H9 (cell line): ENCODE results near the gene RAD23B. TPM values are rescaled to one million over a fixed set of nuclear protein-coding genes. Genes with fewer than 3 reads are reported as not detected.

Source experiments
- DNase-seq: peaks from one replicate; pipeline ENCODE4 v3.0.0-alpha.2; 2017
- H2AFZ ChIP-seq: one replicate; pipeline ENCODE4 v1.6.1; 2013; ENCODE audit warnings: mild to moderate bottlenecking, low read length, control low read depth, moderate library complexity
- H2AK5ac ChIP-seq: 2 replicates; pipeline ENCODE4 v1.6.1; 2013; ENCODE audit warnings: low read length, control low read depth, mixed read lengths; ENCODE audit not compliant: insufficient read length
- H2BK120ac ChIP-seq: one replicate; pipeline ENCODE4 v1.6.1; 2013; ENCODE audit warnings: low read depth, mild to moderate bottlenecking, low read length, control low read depth, inconsistent platforms; ENCODE audit not compliant: poor library complexity, severe bottlenecking
- H2BK12ac ChIP-seq: 2 replicates; pipeline ENCODE4 v1.6.1; 2013; ENCODE audit warnings: low read length, control low read depth, mixed read lengths, low read depth; ENCODE audit not compliant: insufficient read length
- H2BK15ac ChIP-seq: 2 replicates; pipeline ENCODE4 v1.6.1; 2013; ENCODE audit warnings: low read depth, low read length, control low read depth
- H2BK20ac ChIP-seq: one replicate; pipeline ENCODE4 v1.6.1; 2013; ENCODE audit warnings: low read depth, mild to moderate bottlenecking, low read length, control low read depth, inconsistent platforms; ENCODE audit not compliant: poor library complexity, severe bottlenecking
- H2BK5ac ChIP-seq: 2 replicates; pipeline ENCODE4 v1.6.1; 2013; ENCODE audit warnings: low read length, control low read depth, mixed read lengths; ENCODE audit not compliant: insufficient read length
- H3K14ac ChIP-seq: 2 replicates; pipeline ENCODE4 v1.6.1; 2013; ENCODE audit warnings: low read length, control low read depth; ENCODE audit not compliant: insufficient read depth
- H3K18ac ChIP-seq: 2 replicates; pipeline ENCODE4 v1.6.1; 2013; ENCODE audit warnings: low read depth, mild to moderate bottlenecking, mixed read lengths, low read length, control low read depth; ENCODE audit not compliant: insufficient read length
- H3K23ac ChIP-seq: 2 replicates; pipeline ENCODE4 v1.6.1; 2013; ENCODE audit warnings: low read length, control low read depth, mixed read lengths, low read depth; ENCODE audit not compliant: insufficient read length
- H3K23me2 ChIP-seq: 2 replicates; pipeline ENCODE4 v1.6.1; 2013; ENCODE audit warnings: low read depth, mild to moderate bottlenecking, mixed read lengths, low read length, control low read depth; ENCODE audit not compliant: insufficient read length, poor library complexity, severe bottlenecking
- H3K27ac ChIP-seq: 2 replicates; pipeline ENCODE4 v1.5.1; 2013; ENCODE audit warnings: low read length, control low read depth, mixed read lengths, low read depth; ENCODE audit not compliant: insufficient read length
- H3K27me3 ChIP-seq: 2 replicates; pipeline ENCODE4 v1.6.1; 2013; ENCODE audit warnings: low read length, control low read depth, inconsistent platforms; ENCODE audit not compliant: insufficient read depth
- H3K4ac ChIP-seq: 2 replicates; pipeline ENCODE4 v1.6.1; 2013; ENCODE audit warnings: low read depth, mild to moderate bottlenecking, control low read depth, inconsistent platforms, low read length, moderate library complexity
- H3K4me1 ChIP-seq: 2 replicates; pipeline ENCODE4 v1.6.1; 2013; ENCODE audit warnings: low read length, control low read depth, inconsistent platforms; ENCODE audit not compliant: insufficient read depth
- H3K4me2 ChIP-seq: 2 replicates; pipeline ENCODE4 v1.6.1; 2013; ENCODE audit warnings: low read length, control low read depth, mixed read lengths; ENCODE audit not compliant: insufficient read length, insufficient read depth
- H3K56ac ChIP-seq: 2 replicates; pipeline ENCODE4 v1.6.1; 2013; ENCODE audit warnings: low read depth, mild to moderate bottlenecking, mixed read lengths, low read length, control low read depth; ENCODE audit not compliant: insufficient read length
- H3K79me1 ChIP-seq: 2 replicates; pipeline ENCODE4 v1.6.1; 2013; ENCODE audit warnings: low read depth, mild to moderate bottlenecking, moderate library complexity, low read length, control low read depth, inconsistent platforms; ENCODE audit not compliant: insufficient read depth, poor library complexity, severe bottlenecking
- H3K79me2 ChIP-seq: 2 replicates; pipeline ENCODE4 v1.6.1; 2013; ENCODE audit warnings: low read length, control low read depth, inconsistent platforms; ENCODE audit not compliant: insufficient read depth
- H3K9ac ChIP-seq: 2 replicates; pipeline ENCODE4 v1.6.1; 2013; ENCODE audit warnings: low read length, control low read depth, mixed read lengths; ENCODE audit not compliant: insufficient read length; ENCODE audit errors: extremely low read depth
- H3K9me3 ChIP-seq: one replicate; pipeline ENCODE4 v1.6.1; 2013; ENCODE audit warnings: low read depth, low read length, inconsistent platforms; ENCODE audit not compliant: control insufficient read depth
- H3T11ph ChIP-seq: one replicate; pipeline ENCODE4 v1.6.1; 2013; ENCODE audit warnings: mild to moderate bottlenecking, low read length, control low read depth, inconsistent platforms
- H4K20me1 ChIP-seq: one replicate; pipeline ENCODE4 v1.6.1; 2013; ENCODE audit not compliant: control insufficient read depth, insufficient read length, insufficient read depth
- H4K5ac ChIP-seq: 2 replicates; pipeline ENCODE4 v1.6.1; 2013; ENCODE audit warnings: low read depth, mild to moderate bottlenecking, mixed read lengths, low read length, control low read depth; ENCODE audit not compliant: insufficient read length
- H4K8ac ChIP-seq: replicated peaks from 2 replicates; pipeline ENCODE4 v1.6.1; 2013; ENCODE audit warnings: low read length, control low read depth, mixed read lengths, low read depth; ENCODE audit not compliant: insufficient read length
- H4K91ac ChIP-seq: 2 replicates; pipeline ENCODE4 v1.6.1; 2013; ENCODE audit warnings: low read depth, mild to moderate bottlenecking, moderate library complexity, mixed read lengths, low read length, control low read depth; ENCODE audit not compliant: insufficient read length
- H3K27ac Mint-ChIP-seq, 3 experiments: 2 replicates in 2 of 3; 3 replicates in 1 of 3; pipeline ENCODE4 v1.8.0; 2020 to 2021; ENCODE audit warnings: mixed read lengths in 3 of 3, mild to moderate bottlenecking in 1 of 3, moderate library complexity in 1 of 3
- H3K27me3 Mint-ChIP-seq: 2 replicates; pipeline ENCODE4 v1.8.0; 2021; ENCODE audit warnings: low read depth, mild to moderate bottlenecking, moderate library complexity, mixed read lengths
- H3K36me3 Mint-ChIP-seq, 3 experiments: 2 replicates in 2 of 3; 3 replicates in 1 of 3; pipeline ENCODE4 v1.8.0; 2020 to 2021; ENCODE audit warnings: low read depth in 3 of 3, mixed read lengths in 3 of 3; ENCODE audit not compliant: insufficient read depth in 1 of 3
- H3K4me1 Mint-ChIP-seq, 2 experiments: 2 replicates each; pipeline ENCODE4 v1.8.0; 2020; ENCODE audit warnings: mixed read lengths in 2 of 2
- H3K4me3 Mint-ChIP-seq, 2 experiments: 2 replicates in 1 of 2; 3 replicates in 1 of 2; pipeline ENCODE4 v1.8.0; 2020 to 2021; ENCODE audit warnings: mild to moderate bottlenecking in 2 of 2, mixed read lengths in 2 of 2, moderate library complexity in 1 of 2
- H3K9me3 Mint-ChIP-seq, 2 experiments: 2 replicates in 1 of 2; 3 replicates in 1 of 2; pipeline ENCODE4 v1.8.0; 2020; ENCODE audit warnings: mild to moderate bottlenecking in 2 of 2, mixed read lengths in 2 of 2, moderate library complexity in 1 of 2
- CTCF ChIP-seq: fragments of 200-600 bp; sonication (generic); conservative IDR thresholded peaks from 3 replicates; pipeline ENCODE4 v1.8.0; 2021; ENCODE audit warnings: antibody characterized with exemption, mild to moderate bottlenecking
- WGBS: extraction: QIAGEN DNeasy Blood & Tissue Kit; methylation state at CpG from one replicate; pipeline ENCODE4 v1.1.7; 2013; ENCODE audit warnings: missing lambda C conversion rate, low lambda C conversion rate, mixed read lengths; ENCODE audit not compliant: insufficient read length; ENCODE audit errors: extremely low coverage; 5-methylcytosine and 5-hydroxymethylcytosine counted together
- total RNA-seq: library from RNA; stranded (reverse); gene quantifications from 2 replicates; pipeline ENCODE4 v1.2.1, GENCODE V29; 2021

Gene RAD23B
- total RNA-seq, 1 experiment from 2014 or later, result 154 TPM

- H2BK12ac ChIP-seq, result no peak overlapping the region
- Mint-ChIP-seq H3K4me1 (peaks cover 23 to 26% of the 10 kb centered on the region in 2 experiments), H3K36me3 (no peaks in the 10 kb centered on the region), H3K4me3 (peak overlapping the region in 1 of 2 experiments; percentile 16; a peak in 1 of 5 replicates), H3K27me3 (no peaks in the 10 kb centered on the region), H3K27ac (peak overlapping the region; percentile 42 to 96 (median 85)), H3K9me3 (no peaks in the 10 kb centered on the region)
- H2BK15ac ChIP-seq, result no peak overlapping the region
- no peak overlapping the region for H3K23ac ChIP-seq
- no peaks in the 10 kb centered on the region for H3K9me3 ChIP-seq
- no peaks in the 10 kb centered on the region for H3K23me2 ChIP-seq
- peak overlapping the region; percentile 49 for H2AFZ ChIP-seq
- H3K56ac ChIP-seq, result no peak overlapping the region
- WGBS, result no CpG with 5 or more reads among the region's 2 CpGs
- H3K4ac ChIP-seq, result no peak overlapping the region
- H4K91ac ChIP-seq, result no peak overlapping the region
- no peak overlapping the region for H4K5ac ChIP-seq
- H3K27me3 ChIP-seq, result no peaks in the 10 kb centered on the region
- peak overlapping the region; percentile 25 for H3K9ac ChIP-seq
- no peak overlapping the region for H3T11ph ChIP-seq
- no peak overlapping the region for H2BK20ac ChIP-seq
- peak overlapping the region; percentile 60; the same call in 1 of the 2 replicates for H3K14ac ChIP-seq
- H3K4me1 ChIP-seq, result peaks cover 6% of the 10 kb centered on the region; the same call in 1 of the 2 replicates
- H3K4me2 ChIP-seq, result no peak overlapping the region
- no peak overlapping the region for H4K8ac ChIP-seq
- H2BK5ac ChIP-seq, result no peak overlapping the region
- H3K79me2 ChIP-seq, result no peaks in the 10 kb centered on the region
- H2AK5ac ChIP-seq, result no peak overlapping the region
- H3K79me1 ChIP-seq, result no peaks in the 10 kb centered on the region
- H4K20me1 ChIP-seq, result no peaks in the 10 kb centered on the region
- no peak for TF ChIP-seq CTCF
- DNase-seq, result peak; percentile 62
- peak overlapping the region; percentile 70 for H3K27ac ChIP-seq
- H2BK120ac ChIP-seq, result no peak overlapping the region
- H3K18ac ChIP-seq, result peak overlapping the region; percentile 67
These were observed 33.9 kb upstream of the RAD23B start for GRCh38 chr9:107249131-107249533.
